GM12878 (cell line): ENCODE data around the gene KCNJ10. TPM values are rescaled to one million over a fixed set of nuclear protein-coding genes. Genes with fewer than 3 reads are reported as not detected.

Source experiments
- ATAC-seq: fragments of 200-7000 bp; cut with Tn5 transposase; 3 replicates; pipeline ENCODE4 v1.9.1; 2020; ENCODE audit warnings: mild to moderate bottlenecking, moderate library complexity
- BruUV-seq: library from RNA; stranded (reverse); fragments of 400-500 nt; replicated peaks from 2 replicates; lab custom pipeline; 2021; lab: Mats Ljungman, UMichigan
- CTCF ChIA-PET: fragments of 300-600 bp; sonication (Branson Sonifier 250); formaldehyde crosslinking; extraction: SDS; loops from one replicate; lab custom pipeline; 2021; ENCODE audit warnings: inconsistent platforms; lab: Yijun Ruan, JAX
- POLR2A ChIA-PET: fragments of 350-600 bp; formaldehyde crosslinking; extraction: SDS; loops from one replicate; lab custom pipeline; 2021; ENCODE audit warnings: inconsistent platforms; lab: Charles Lee
- RAD21 ChIA-PET: fragments of 300-600 bp; sonication (Branson Sonifier 250); formaldehyde crosslinking; loops from one replicate; lab custom pipeline; 2023; ENCODE audit warnings: antibody characterized with exemption; ENCODE audit not compliant: unreplicated experiment; lab: Charles Lee
- SMC1A ChIA-PET: fragments of 300-600 bp; sonication (Branson Sonifier 250); formaldehyde crosslinking; loops from one replicate; lab custom pipeline; 2023; ENCODE audit not compliant: unreplicated experiment, uncharacterized antibody; lab: Charles Lee
- DNase-seq: peaks from one replicate; pipeline ENCODE4 v3.0.0-alpha.2; 2011; ENCODE audit warnings: low read depth, low spot score
- FAIRE-seq: peaks from 3 replicates; lab custom pipeline; 2011; peaks lifted over from hg19 to GRCh38; lab: Jason Lieb, UNC
- H2AFZ ChIP-seq: 2 replicates; pipeline ENCODE4 v1.6.0; 2011; ENCODE audit warnings: low read depth, low read length, control low read depth; ENCODE audit not compliant: control insufficient read depth
- H3K27ac ChIP-seq: 2 replicates; pipeline ENCODE4 v1.5.1; 2011; ENCODE audit warnings: control low read depth; ENCODE audit not compliant: control insufficient read depth, insufficient read depth
- H3K27me3 ChIP-seq, 2 experiments: replicated peaks in 1 of 2; 2 replicates each; pipeline versions ENCODE4 v1.6.0 to v1.6.1; 2011; ENCODE audit warnings: low read length in 1 of 2; ENCODE audit not compliant: control insufficient read depth in 2 of 2, insufficient read depth in 2 of 2
- H3K36me3 ChIP-seq, 2 experiments: 2 replicates each; pipeline ENCODE4 v1.5.1; 2011; ENCODE audit warnings: low read length in 1 of 2; ENCODE audit not compliant: control insufficient read depth in 2 of 2, insufficient read depth in 2 of 2
- H3K4me1 ChIP-seq: 2 replicates; pipeline ENCODE4 v1.6.1; 2011; ENCODE audit warnings: mild to moderate bottlenecking, low read length, moderate library complexity, mixed read lengths; ENCODE audit not compliant: control insufficient read depth, insufficient read depth
- H3K4me2 ChIP-seq: 2 replicates; pipeline ENCODE4 v1.6.0; 2011; ENCODE audit warnings: control low read depth; ENCODE audit not compliant: control insufficient read depth, insufficient read depth
- H3K4me3 ChIP-seq: fragments of 200-600 bp; sonication (generic); 2 replicates; pipeline ENCODE4 v1.5.1; 2016
- H3K79me2 ChIP-seq: 2 replicates; pipeline ENCODE4 v1.6.0; 2011; ENCODE audit warnings: low read length; ENCODE audit not compliant: control insufficient read depth, insufficient read depth
- H3K9ac ChIP-seq: 2 replicates; pipeline ENCODE4 v1.8.0; 2011; ENCODE audit warnings: low read length, control low read depth, mixed read lengths; ENCODE audit not compliant: control insufficient read depth, insufficient read depth
- H3K9me3 ChIP-seq: replicated peaks from 3 replicates; pipeline ENCODE4 v1.5.1; 2011; ENCODE audit warnings: mild to moderate bottlenecking, low read length; ENCODE audit not compliant: control insufficient read depth, insufficient read depth
- H4K20me1 ChIP-seq: 2 replicates; pipeline ENCODE4 v1.6.0; 2011; ENCODE audit not compliant: control insufficient read depth, insufficient read depth
- BCL11A ChIP-seq: IDR thresholded peaks from 2 replicates; pipeline ENCODE4 v1.6.1; 2011; ENCODE audit warnings: low read depth, low read length
- ETV6 ChIP-seq, 2 experiments: fragments of 450-650 bp in 1 of 2; IDR thresholded peaks in 1 of 2; conservative IDR thresholded peaks in 1 of 2; 2 replicates each; pipeline ENCODE4 v1.6.1; 2014; ENCODE audit warnings: antibody characterized with exemption in 1 of 2, borderline replicate concordance in 1 of 2, low read depth in 1 of 2, mild to moderate bottlenecking in 1 of 2, moderate library complexity in 1 of 2
- HDGF ChIP-seq: fragments of 450-650 bp; IDR thresholded peaks from 2 replicates; pipeline ENCODE4 v1.6.1; 2016; ENCODE audit warnings: antibody characterized with exemption
- PAX8 ChIP-seq: fragments of 450-650 bp; IDR thresholded peaks from 2 replicates; pipeline ENCODE4 v1.6.1; 2017; ENCODE audit warnings: mild to moderate bottlenecking, moderate library complexity
- RFX5 ChIP-seq: IDR thresholded peaks from 2 replicates; pipeline ENCODE4 v1.6.1; 2011; ENCODE audit warnings: low read depth, low read length, improper control_type of control experiment
- WGBS: methylation state at CpG from one replicate; pipeline ENCODE4 v1.1.6; 2016; ENCODE audit warnings: low lambda C conversion rate; ENCODE audit not compliant: insufficient replicate concordance, insufficient coverage; ENCODE audit errors: missing lambda C conversion rate; 5-methylcytosine and 5-hydroxymethylcytosine counted together
- in situ Hi-C: fragments of 300-500 bp; cut with MboI; formaldehyde crosslinking; loops from 9 replicates; pipeline ENCODE4 v1.14.3; 2018; ENCODE audit warnings: mixed read lengths
- intact Hi-C: fragments of 100-400 bp; cut with micrococcal nuclease; formaldehyde crosslinking; loops from one replicate; pipeline ENCODE4 v1.14.2; 2022; ENCODE audit not compliant: unreplicated experiment
- polyA plus RNA-seq, 11 experiments: library from polyadenylated mRNA; depleted of rRNA in 4 of 11; unstranded in 6 of 11; stranded (reverse) in 5 of 11; fragments of >200 nt; fragmentation: Nextera tagmentation in 4 of 11; fragmentation: Illumina TruSeq in 1 of 11; extraction: Ambion mirVana in 4 of 11; extraction: Trizol in 1 of 11; gene quantifications; 1 replicate in 1 of 11; 2 replicates in 10 of 11; pipeline versions ENCODE4 v1.2.1 to v1.2.3, GENCODE V29; 2011 to 2016; ENCODE audit warnings: inconsistent platforms in 2 of 11, missing spikeins in 2 of 11, low read depth in 1 of 11
- total RNA-seq, 4 experiments: library from RNA; depleted of rRNA in 3 of 4; stranded (reverse); fragments of >200 nt in 3 of 4; fragmentation: Illumina TruSeq in 1 of 4; extraction: Trizol in 1 of 4; gene quantifications; 2 replicates each; pipeline versions ENCODE4 v1.2.1 to v1.2.3, GENCODE V29; 2013 to 2021

Gene KCNJ10
- total and polyA plus RNA-seq, 10 of the 15 experiments (the other 5 are each of a cell fraction or from before 2014, with no cell fraction given): 0.01 to 0.29 (median 0.09) TPM; not detected in 2

DNA sequence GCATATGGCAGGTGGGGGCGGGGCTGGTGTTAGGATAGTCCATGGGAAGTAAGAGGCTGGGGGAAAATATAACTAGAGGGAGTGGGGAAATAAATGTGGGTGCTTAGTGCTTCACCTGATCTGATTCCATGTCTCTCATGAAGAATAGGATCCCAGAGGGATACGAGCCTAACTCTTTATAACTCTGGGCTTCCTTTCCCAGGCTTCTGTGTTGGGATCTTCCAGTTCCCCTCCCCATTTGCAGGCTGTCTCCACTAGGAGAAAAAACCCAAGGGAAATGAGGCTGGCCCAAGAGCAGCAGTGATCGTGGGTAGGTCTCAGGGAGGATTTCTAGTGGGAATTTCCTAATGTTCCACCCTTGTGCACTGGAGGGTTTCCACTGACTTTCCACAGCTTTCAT, 13.0 kb upstream of the KCNJ10 start (continued):
- TF ChIP-seq RFX5: no peak
- TF ChIP-seq, all 136 proteins: peak for 0

- no peak for TF ChIP-seq BCL11A
- no peak for TF ChIP-seq PAX8
- no peak for TF ChIP-seq ETV6 (conservative IDR thresholded peaks at IDR 0.05 in 1 of 2, IDR thresholded peaks at IDR 0.05 in 1 of 2; ENCODE audit: borderline replicate concordance in 1 of 2, low read depth in 1 of 2)
- no peak for TF ChIP-seq HDGF
- intact Hi-C loops (no loop called here), in situ Hi-C loops (no loop called here)
- no TSS peak for BruUV-seq
- no peaks in the 10 kb centered on the region for H4K20me1 ChIP-seq
- ChIA-PET SMC1A (interaction anchor here (8.9 kb wide), 1 partner anchor 36 kb away, joined by 89 read pairs; no protein-coding TSS in a partner anchor), CTCF (interaction anchor here (0.9 to 49.8 kb wide), 4 partner anchors 2 to 294 kb away, joined by 4 to 1035 read pairs (median 542); partner anchors contain the start of genes IGSF8, KCNJ10 and KCNJ9), POLR2A (no interaction called here), RAD21 (no interaction called here)
- H3K4me1 ChIP-seq: no peaks in the 10 kb centered on the region; the same call in 1 of the 2 replicates
- FAIRE-seq: no peak
- no peak for DNase-seq
- no peak overlapping the region for H3K4me3 ChIP-seq
- no peak for ATAC-seq
- H2AFZ ChIP-seq: no peak overlapping the region
- no peak overlapping the region for H3K27ac ChIP-seq
- no peaks in the 10 kb centered on the region; a peak in 1 of 4 replicates for H3K36me3 ChIP-seq
- H3K9ac ChIP-seq: no peak overlapping the region
- H3K79me2 ChIP-seq: no peaks in the 10 kb centered on the region
- H3K9me3 ChIP-seq: no peaks in the 10 kb centered on the region
- no peak overlapping the region for H3K4me2 ChIP-seq
- 0% methylated on average over 2 of the region's 2 CpGs for WGBS
- H3K27me3 ChIP-seq: peaks cover 0 to 2% of the 10 kb centered on the region in 2 experiments; a peak in 3 of 4 replicates
These were observed 12.5 kb upstream of the KCNJ10 start for GRCh38 chr1:160082487-160082886.
